Activated naive CD4-positive, alpha-beta T cell treated with anti-CD3 and anti-CD28 coated beads, Interleukin-2, amount 10 ng/mL, durations not matched to agents 7 days and 5 days (primary cell): ENCODE measurements around the gene DACT2.

Source experiments
- CTCF ChIA-PET: fragments of 350-600 bp; sonication (Branson Sonifier 250); formaldehyde crosslinking; loops from one replicate; lab custom pipeline; 2021; ENCODE audit warnings: antibody characterized with exemption; lab: Charles Lee
- DNase-seq: peaks from one replicate; pipeline ENCODE4 v3.0.0-alpha.2; 2020
- H3K27ac Mint-ChIP-seq: one replicate; pipeline ENCODE4 v1.8.0; 2021; ENCODE audit warnings: mild to moderate bottlenecking, moderate library complexity, mixed read lengths
- H3K27me3 Mint-ChIP-seq: one replicate; pipeline ENCODE4 v1.8.0; 2021; ENCODE audit warnings: mild to moderate bottlenecking, mixed read lengths
- H3K36me3 Mint-ChIP-seq: one replicate; pipeline ENCODE4 v1.8.0; 2021; ENCODE audit warnings: mixed read lengths
- H3K4me1 Mint-ChIP-seq: one replicate; pipeline ENCODE4 v1.8.0; 2021; ENCODE audit warnings: mixed read lengths
- H3K4me3 Mint-ChIP-seq: one replicate; pipeline ENCODE4 v1.8.0; 2021; ENCODE audit warnings: mild to moderate bottlenecking, moderate library complexity, mixed read lengths
- H3K9me3 Mint-ChIP-seq: one replicate; pipeline ENCODE4 v1.8.0; 2021; ENCODE audit warnings: mixed read lengths

The DACT2 gene

GRCh38 chr6:168319279-168320111 is at the start of gene DACT2:
Gene DACT2 (minus strand): TSS chr6:168319777. CDS start chr6:168319633, 144 bp downstream.
- Mint-ChIP-seq H3K9me3 (no peaks in the 10 kb centered on the region), H3K36me3 (no peaks in the 10 kb centered on the region), H3K27ac (no peak within 1 kb of the TSS), H3K4me3 (no peak within 1 kb of the TSS), H3K4me1 (no peaks in the 10 kb centered on the region), H3K27me3 (peaks cover 48% of the 10 kb centered on the region)
- CTCF ChIA-PET = no interaction called here
- no peak for DNase-seq

DNA sequence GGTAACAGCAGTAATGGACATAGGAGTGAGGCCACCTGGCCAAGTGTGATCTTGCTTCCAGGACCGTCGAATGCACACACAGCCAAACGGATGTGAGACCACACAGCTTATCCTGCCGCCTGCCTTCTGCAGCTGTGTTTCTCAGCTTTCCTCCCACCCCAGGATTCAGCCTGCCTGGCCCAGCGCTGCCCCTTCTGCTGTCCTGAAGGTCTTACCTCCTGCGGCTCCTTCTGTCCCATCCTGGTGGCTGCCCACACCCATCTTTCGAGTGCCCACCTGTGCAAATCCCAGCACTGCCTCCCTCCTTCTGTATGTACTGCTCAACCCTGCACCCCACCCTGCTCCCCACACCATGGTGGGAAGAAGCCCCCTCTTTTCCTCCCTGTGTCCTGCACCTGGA is 49.4 kb upstream of the DACT2 start:
- DNase-seq = no peak
- peaks cover 3% of the 10 kb centered on the region for H3K4me1 Mint-ChIP-seq
- no peak overlapping the region for H3K27ac Mint-ChIP-seq
- H3K4me3 Mint-ChIP-seq = no peak overlapping the region
- no peaks in the 10 kb centered on the region for H3K9me3 Mint-ChIP-seq
- H3K36me3 Mint-ChIP-seq = no peaks in the 10 kb centered on the region
- peaks cover 4% of the 10 kb centered on the region for H3K27me3 Mint-ChIP-seq
- CTCF ChIA-PET = interaction anchor here (1.2 to 2.1 kb wide), 3 partner anchors 81 to 516 kb away, joined by 3 to 9 read pairs (median 5); no protein-coding TSS in a partner anchor

DNA sequence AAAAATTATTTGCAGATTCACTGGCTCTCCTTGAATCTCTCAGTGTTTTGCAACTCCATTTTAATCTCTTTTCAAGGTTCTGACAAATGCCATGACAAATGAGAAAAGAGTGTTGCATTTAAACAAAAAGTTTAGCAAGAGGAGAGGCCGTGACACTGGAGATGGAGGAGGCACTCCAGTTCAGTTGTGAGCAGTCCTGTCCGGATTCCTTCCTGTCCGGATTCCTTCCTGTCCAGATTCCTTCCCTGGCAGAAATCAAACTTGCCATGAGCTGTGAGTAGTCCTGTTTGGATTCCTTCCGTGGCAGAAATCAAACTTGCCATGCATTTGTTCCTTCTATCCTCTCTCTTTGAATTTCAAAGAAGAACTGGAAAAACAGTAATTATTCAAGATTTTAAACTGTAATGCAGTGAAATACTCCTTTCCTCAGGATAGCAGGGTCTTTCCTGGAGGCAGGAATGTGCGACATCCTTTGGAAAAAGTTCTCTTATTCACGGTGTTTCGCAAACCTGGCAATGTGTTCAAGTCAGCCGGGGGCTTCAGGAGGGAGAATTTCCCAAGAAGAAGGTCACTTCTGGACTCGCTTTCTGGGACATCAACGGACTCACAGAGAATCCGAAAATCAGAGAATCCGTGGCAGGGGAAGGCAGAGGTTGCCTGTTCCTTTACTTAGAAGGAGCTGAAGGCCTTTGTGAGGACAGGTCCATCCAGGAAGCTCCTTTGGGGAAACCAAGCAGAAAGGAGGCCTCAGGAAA is 48.7 kb upstream of the DACT2 start:
- no peaks in the 10 kb centered on the region for H3K9me3 Mint-ChIP-seq
- H3K4me1 Mint-ChIP-seq = peaks cover 3% of the 10 kb centered on the region
- CTCF ChIA-PET = no interaction called here
- H3K27ac Mint-ChIP-seq = no peak overlapping the region
- peaks cover 4% of the 10 kb centered on the region for H3K27me3 Mint-ChIP-seq
- H3K4me3 Mint-ChIP-seq = no peak overlapping the region
- no peaks in the 10 kb centered on the region for H3K36me3 Mint-ChIP-seq
- no peak for DNase-seq

GRCh38 chr6:168367285-168367751 is 47.7 kb upstream of the DACT2 start:
- Mint-ChIP-seq H3K27me3 (peaks cover 4% of the 10 kb centered on the region), H3K4me1 (peaks cover 3% of the 10 kb centered on the region), H3K4me3 (no peak overlapping the region), H3K36me3 (no peaks in the 10 kb centered on the region), H3K27ac (no peak overlapping the region), H3K9me3 (no peaks in the 10 kb centered on the region)
- DNase-seq = no peak
- CTCF ChIA-PET = no interaction called here

DNA sequence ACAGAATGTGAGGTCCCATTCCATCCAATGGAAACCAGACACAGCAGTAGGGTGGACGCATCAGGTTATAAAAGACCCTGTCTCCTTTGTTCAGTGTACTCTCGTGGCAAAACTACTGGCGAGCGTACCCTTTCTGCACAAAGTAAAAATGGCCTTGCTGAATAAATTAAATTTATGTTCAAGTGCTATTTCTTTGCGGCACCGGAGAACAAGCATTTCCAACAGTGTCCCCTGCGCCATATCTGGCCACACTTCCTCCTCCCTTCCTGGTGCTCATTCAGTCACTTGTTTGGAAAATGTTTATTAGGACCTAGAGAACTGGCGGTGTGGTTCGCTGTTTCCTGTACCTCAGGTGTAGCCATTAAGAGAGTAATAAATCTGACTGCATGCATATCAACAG is 46.9 kb upstream of the DACT2 start:
- Mint-ChIP-seq H3K4me3 (no peak overlapping the region), H3K9me3 (no peaks in the 10 kb centered on the region), H3K27ac (no peak overlapping the region), H3K27me3 (peaks cover 4% of the 10 kb centered on the region), H3K36me3 (no peaks in the 10 kb centered on the region), H3K4me1 (peaks cover 3% of the 10 kb centered on the region)
- DNase-seq = no peak
- CTCF ChIA-PET = no interaction called here

DNA sequence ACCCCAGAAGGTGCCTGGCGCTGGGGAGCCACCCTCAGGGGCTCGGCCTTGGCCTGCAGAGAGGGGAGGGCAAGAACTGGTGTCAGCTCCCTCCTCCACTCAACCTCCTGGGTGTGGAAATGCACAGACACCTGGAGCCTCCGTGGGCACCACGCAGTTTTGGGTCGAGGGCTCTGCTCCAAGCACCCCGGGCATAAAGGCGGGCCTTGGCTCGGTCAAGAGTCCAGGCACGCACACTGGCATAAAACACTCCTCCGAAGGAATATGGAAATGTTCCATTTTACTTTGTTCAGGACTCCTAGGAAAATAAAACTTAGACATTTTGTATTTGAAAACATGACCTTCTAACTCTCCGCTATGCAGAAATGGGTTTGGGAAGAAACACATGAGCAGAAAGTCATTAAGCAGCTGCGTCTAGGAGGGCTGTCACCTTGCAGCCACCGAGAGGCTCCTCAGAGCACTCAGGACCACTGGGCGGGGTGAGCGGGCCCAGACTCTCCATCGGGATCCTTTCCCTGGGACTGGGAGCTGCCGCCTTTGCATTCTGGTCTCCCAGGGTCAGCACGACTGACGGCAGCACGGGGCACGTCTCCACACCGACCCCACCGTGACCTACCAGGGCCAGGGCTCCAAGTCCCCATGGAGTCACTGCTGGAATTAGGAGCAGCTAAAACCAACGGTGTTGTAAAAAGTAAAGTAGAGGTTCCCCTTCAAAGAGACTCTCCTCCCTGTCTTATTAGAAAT is 46.0 kb upstream of the DACT2 start:
- Mint-ChIP-seq H3K36me3 (no peaks in the 10 kb centered on the region), H3K27ac (no peak overlapping the region), H3K4me3 (no peak overlapping the region), H3K9me3 (no peaks in the 10 kb centered on the region), H3K4me1 (peaks cover 3% of the 10 kb centered on the region), H3K27me3 (peaks cover 4% of the 10 kb centered on the region)
- no peak for DNase-seq
- CTCF ChIA-PET = no interaction called here

GRCh38 chr6:168364793-168365421 is 45.3 kb upstream of the DACT2 start:
- peaks cover under 1% of the 10 kb centered on the region for H3K4me1 Mint-ChIP-seq
- CTCF ChIA-PET = no interaction called here

GRCh38 chr6:168363811-168364792 is 44.5 kb upstream of the DACT2 start:
- Mint-ChIP-seq H3K9me3 (no peaks in the 10 kb centered on the region), H3K27ac (no peak overlapping the region), H3K4me1 (no peaks in the 10 kb centered on the region), H3K36me3 (no peaks in the 10 kb centered on the region), H3K27me3 (peaks cover 3% of the 10 kb centered on the region), H3K4me3 (no peak overlapping the region)
- no peak for DNase-seq
- CTCF ChIA-PET = no interaction called here

More at GRCh38 chr6:168364793-168365421, 45.3 kb upstream of the DACT2 start:
- H3K27me3 Mint-ChIP-seq = peaks cover 4% of the 10 kb centered on the region
- DNase-seq = no peak
- H3K27ac Mint-ChIP-seq = no peak overlapping the region
- H3K9me3 Mint-ChIP-seq = no peaks in the 10 kb centered on the region
- H3K4me3 Mint-ChIP-seq = no peak overlapping the region
- H3K36me3 Mint-ChIP-seq = no peaks in the 10 kb centered on the region

DNA sequence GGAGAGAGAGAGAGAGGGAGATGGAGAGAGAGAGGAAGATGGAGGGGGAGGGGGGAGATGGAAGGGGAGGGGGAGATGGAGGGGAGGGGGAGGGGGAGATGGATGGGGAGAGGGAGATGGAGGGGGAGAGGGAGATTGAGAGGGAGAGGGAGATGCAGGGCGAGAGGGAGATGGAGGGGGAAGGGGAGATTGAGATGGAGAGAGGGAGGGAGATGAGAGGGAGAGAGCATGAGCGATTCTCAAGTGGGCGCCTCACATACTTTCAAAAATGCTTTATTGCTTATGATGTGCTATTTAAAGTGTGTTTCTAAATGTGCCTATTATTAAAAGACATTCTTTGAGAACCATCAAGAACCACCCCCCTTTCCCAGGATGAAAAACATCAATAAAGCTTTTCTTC is 43.7 kb upstream of the DACT2 start:
- Mint-ChIP-seq H3K27me3 (no peaks in the 10 kb centered on the region), H3K4me3 (no peak overlapping the region), H3K36me3 (no peaks in the 10 kb centered on the region), H3K4me1 (no peaks in the 10 kb centered on the region), H3K27ac (no peak overlapping the region), H3K9me3 (no peaks in the 10 kb centered on the region)
- CTCF ChIA-PET = no interaction called here
- no peak for DNase-seq

DNA sequence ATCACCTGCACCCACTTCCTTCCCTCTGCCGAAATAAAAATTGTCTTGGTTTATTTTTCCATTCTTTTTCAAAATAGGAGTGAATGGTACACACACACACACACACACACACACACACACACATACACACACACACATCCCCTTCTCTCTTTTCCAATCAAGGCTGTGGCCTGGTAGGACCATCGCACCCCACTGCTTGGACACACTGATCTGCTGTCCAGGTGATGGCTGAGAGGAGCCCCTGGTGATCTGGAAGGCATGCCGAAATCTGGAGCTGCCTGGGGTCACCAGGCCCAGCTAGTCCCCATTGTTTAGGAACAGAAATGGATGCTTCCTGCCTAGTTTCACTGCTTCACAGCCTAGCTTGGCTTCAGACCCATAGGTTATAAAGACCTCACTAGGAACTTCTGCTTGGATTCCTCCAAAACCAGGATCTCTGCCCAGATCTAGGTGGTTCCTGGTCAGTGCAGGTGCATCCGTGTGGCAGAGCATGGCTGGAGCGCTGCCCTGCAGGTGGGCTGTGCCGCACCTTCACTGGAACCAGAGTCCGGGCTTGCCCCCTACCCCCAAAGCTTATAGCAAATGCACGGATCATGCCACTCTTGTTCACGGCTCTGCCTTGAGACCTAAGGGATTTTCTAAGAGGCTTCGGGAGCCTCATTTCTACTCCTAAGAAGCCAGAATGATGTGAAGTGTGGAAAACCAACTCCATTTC is 42.9 kb upstream of the DACT2 start:
- H3K9me3 Mint-ChIP-seq = no peaks in the 10 kb centered on the region
- CTCF ChIA-PET = no interaction called here

GRCh38 chr6:168361766-168362165 is 42.2 kb upstream of the DACT2 start:
- no peak overlapping the region for H3K27ac Mint-ChIP-seq
- no peak for DNase-seq
- no peaks in the 10 kb centered on the region for H3K36me3 Mint-ChIP-seq
- no peaks in the 10 kb centered on the region for H3K27me3 Mint-ChIP-seq
- H3K9me3 Mint-ChIP-seq = no peaks in the 10 kb centered on the region
- CTCF ChIA-PET = interaction anchor here (0.7 kb wide), 1 partner anchor 15 kb away, joined by 3 read pairs; no protein-coding TSS in a partner anchor
- no peak overlapping the region for H3K4me3 Mint-ChIP-seq
- H3K4me1 Mint-ChIP-seq = no peaks in the 10 kb centered on the region

More for the DNA sequence above, 42.9 kb upstream of the DACT2 start:
- Mint-ChIP-seq H3K27ac (no peak overlapping the region), H3K27me3 (no peaks in the 10 kb centered on the region), H3K4me1 (no peaks in the 10 kb centered on the region), H3K36me3 (no peaks in the 10 kb centered on the region), H3K4me3 (no peak overlapping the region)
- no peak for DNase-seq

DNA sequence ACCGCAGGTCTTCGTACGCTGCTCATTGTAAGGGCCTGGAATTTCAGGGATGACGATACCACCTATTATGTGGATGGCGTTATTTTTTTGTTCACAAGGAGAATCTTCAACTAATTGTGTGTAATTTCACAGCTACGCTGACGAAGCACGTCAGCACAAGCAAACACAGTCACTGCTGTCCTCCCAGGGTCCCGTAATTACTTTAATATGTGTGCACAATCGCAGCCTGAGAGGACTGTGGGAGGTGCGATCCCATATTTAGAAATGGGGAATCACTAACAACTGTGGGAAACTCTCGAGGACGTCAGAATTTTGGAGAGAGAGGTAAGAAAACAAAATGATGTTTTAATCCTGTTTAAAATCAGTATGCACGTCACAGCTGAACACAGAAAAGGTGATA is 40.2 kb upstream of the DACT2 start:
- DNase-seq = no peak
- Mint-ChIP-seq H3K4me1 (no peaks in the 10 kb centered on the region), H3K27me3 (no peaks in the 10 kb centered on the region), H3K9me3 (no peaks in the 10 kb centered on the region), H3K27ac (no peak overlapping the region), H3K36me3 (no peaks in the 10 kb centered on the region), H3K4me3 (no peak overlapping the region)
- CTCF ChIA-PET = no interaction called here
